ENCODE data around the gene SERTAD2. TPM values are rescaled to one million over a fixed set of nuclear protein-coding genes. Genes with fewer than 3 reads are reported as not detected.

Gene SERTAD2
- total and polyA plus RNA-seq, 10 donors = 10.4 to 61.4 (median 41.1) TPM

- no peak for DNase-seq
- WGBS, 5 donors = 75 to 91% (median 83%) methylated on average over 5 of the region's 5 CpGs
- H3K4me3 ChIP-seq = no peak overlapping the region
- peak overlapping the region in 1 of 8 donors; percentile 9 for H3K27ac ChIP-seq
- peaks cover 0 to 89% (median 46%) of the 10 kb centered on the region in 6 donors for H3K36me3 ChIP-seq
- no peak for TF ChIP-seq POLR2AphosphoS5 (IDR thresholded peaks at IDR 0.05)
- TF ChIP-seq, protein P1, sequence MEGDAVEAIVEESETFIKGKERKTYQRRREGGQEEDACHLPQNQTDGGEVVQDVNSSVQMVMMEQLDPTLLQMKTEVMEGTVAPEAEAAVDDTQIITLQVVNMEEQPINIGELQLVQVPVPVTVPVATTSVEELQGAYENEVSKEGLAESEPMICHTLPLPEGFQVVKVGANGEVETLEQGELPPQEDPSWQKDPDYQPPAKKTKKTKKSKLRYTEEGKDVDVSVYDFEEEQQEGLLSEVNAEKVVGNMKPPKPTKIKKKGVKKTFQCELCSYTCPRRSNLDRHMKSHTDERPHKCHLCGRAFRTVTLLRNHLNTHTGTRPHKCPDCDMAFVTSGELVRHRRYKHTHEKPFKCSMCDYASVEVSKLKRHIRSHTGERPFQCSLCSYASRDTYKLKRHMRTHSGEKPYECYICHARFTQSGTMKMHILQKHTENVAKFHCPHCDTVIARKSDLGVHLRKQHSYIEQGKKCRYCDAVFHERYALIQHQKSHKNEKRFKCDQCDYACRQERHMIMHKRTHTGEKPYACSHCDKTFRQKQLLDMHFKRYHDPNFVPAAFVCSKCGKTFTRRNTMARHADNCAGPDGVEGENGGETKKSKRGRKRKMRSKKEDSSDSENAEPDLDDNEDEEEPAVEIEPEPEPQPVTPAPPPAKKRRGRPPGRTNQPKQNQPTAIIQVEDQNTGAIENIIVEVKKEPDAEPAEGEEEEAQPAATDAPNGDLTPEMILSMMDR (IDR thresholded peaks at IDR 0.05 in 8 of 11, conservative IDR thresholded peaks at IDR 0.05 in 3 of 11) = no peak
- TF ChIP-seq POLR2A (IDR thresholded peaks at IDR 0.05) = no peak
- intact Hi-C loops (cut with DNase I; ENCODE audit: low total_unique reads) = no loop called here
- no peaks in the 10 kb centered on the region for H3K9me3 ChIP-seq
- H3K4me1 ChIP-seq = peaks cover 0 to 25% (median 15%) of the 10 kb centered on the region in 6 donors
- H3K27me3 ChIP-seq (replicated peaks in 1 of 7) = no peaks in the 10 kb centered on the region
These were observed 70.9 kb downstream of the SERTAD2 start for GRCh38 chr2:64582774-64583340.

GRCh38 chr2:64581777-64582539 is 71.8 kb downstream of the SERTAD2 start:
- no peaks in the 10 kb centered on the region for H3K9me3 ChIP-seq

More at GRCh38 chr2:64581777-64582539, 71.8 kb downstream of the SERTAD2 start:
- peaks cover 0 to 16% (median 6%) of the 10 kb centered on the region in 6 donors for H3K4me1 ChIP-seq
- no peak overlapping the region for H3K4me3 ChIP-seq
- no peak for DNase-seq
- H3K36me3 ChIP-seq = peaks cover 0 to 92% (median 49%) of the 10 kb centered on the region in 6 donors
- H3K27me3 ChIP-seq (replicated peaks in 1 of 7) = no peaks in the 10 kb centered on the region
- WGBS, 5 donors = 41 to 97% (median 94%) methylated on average over 1 of the region's 1 CpG
- intact Hi-C loops (cut with DNase I; ENCODE audit: low total_unique reads) = no loop called here
- TF ChIP-seq, protein P1 (IDR thresholded peaks at IDR 0.05 in 8 of 11, conservative IDR thresholded peaks at IDR 0.05 in 3 of 11) = no peak
- TF ChIP-seq POLR2AphosphoS5 (IDR thresholded peaks at IDR 0.05) (no peak), POLR2A (IDR thresholded peaks at IDR 0.05) (no peak)
- H3K27ac ChIP-seq = peak overlapping the region in 1 of 8 donors; percentile 9

Other genes with a start within 250 kb of the SERTAD2 start
- gene LGALSL, start 199.8 kb downstream of the SERTAD2 start, total RNA-seq = 10 to 100 TPM in 6 of 7 donors, 1 to 10 TPM in 1; 8.2 to 16.6 (median 13.3) TPM
- 1 to 10 TPM; 2.4 to 4.8 (median 2.4) TPM for gene LGALSL, start 199.8 kb downstream of the SERTAD2 start, polyA plus RNA-seq
- gene AFTPH, start 129.6 kb downstream of the SERTAD2 start, total RNA-seq = 10 to 100 TPM; 36.9 to 71.1 (median 49.4) TPM
- gene AFTPH, start 129.6 kb downstream of the SERTAD2 start, polyA plus RNA-seq = 10 to 100 TPM; 41.7 to 64.8 (median 50.3) TPM